H9 (cell line): ENCODE measurements around the gene NKIRAS2. TPM values are rescaled to one million over a fixed set of nuclear protein-coding genes. Genes with fewer than 3 reads are reported as not detected.

Experiments
- DNase-seq: peaks from one replicate; pipeline ENCODE4 v3.0.0-alpha.2; 2017
- H2AFZ ChIP-seq: one replicate; pipeline ENCODE4 v1.6.1; 2013; ENCODE audit warnings: mild to moderate bottlenecking, low read length, control low read depth, moderate library complexity
- H2AK5ac ChIP-seq: 2 replicates; pipeline ENCODE4 v1.6.1; 2013; ENCODE audit warnings: low read length, control low read depth, mixed read lengths; ENCODE audit not compliant: insufficient read length
- H2BK120ac ChIP-seq: one replicate; pipeline ENCODE4 v1.6.1; 2013; ENCODE audit warnings: low read depth, mild to moderate bottlenecking, low read length, control low read depth, inconsistent platforms; ENCODE audit not compliant: poor library complexity, severe bottlenecking
- H2BK12ac ChIP-seq: 2 replicates; pipeline ENCODE4 v1.6.1; 2013; ENCODE audit warnings: low read length, control low read depth, mixed read lengths, low read depth; ENCODE audit not compliant: insufficient read length
- H2BK15ac ChIP-seq: 2 replicates; pipeline ENCODE4 v1.6.1; 2013; ENCODE audit warnings: low read depth, low read length, control low read depth
- H2BK20ac ChIP-seq: one replicate; pipeline ENCODE4 v1.6.1; 2013; ENCODE audit warnings: low read depth, mild to moderate bottlenecking, low read length, control low read depth, inconsistent platforms; ENCODE audit not compliant: poor library complexity, severe bottlenecking
- H2BK5ac ChIP-seq: 2 replicates; pipeline ENCODE4 v1.6.1; 2013; ENCODE audit warnings: low read length, control low read depth, mixed read lengths; ENCODE audit not compliant: insufficient read length
- H3K14ac ChIP-seq: 2 replicates; pipeline ENCODE4 v1.6.1; 2013; ENCODE audit warnings: low read length, control low read depth; ENCODE audit not compliant: insufficient read depth
- H3K18ac ChIP-seq: 2 replicates; pipeline ENCODE4 v1.6.1; 2013; ENCODE audit warnings: low read depth, mild to moderate bottlenecking, mixed read lengths, low read length, control low read depth; ENCODE audit not compliant: insufficient read length
- H3K23ac ChIP-seq: 2 replicates; pipeline ENCODE4 v1.6.1; 2013; ENCODE audit warnings: low read length, control low read depth, mixed read lengths, low read depth; ENCODE audit not compliant: insufficient read length
- H3K23me2 ChIP-seq: 2 replicates; pipeline ENCODE4 v1.6.1; 2013; ENCODE audit warnings: low read depth, mild to moderate bottlenecking, mixed read lengths, low read length, control low read depth; ENCODE audit not compliant: insufficient read length, poor library complexity, severe bottlenecking
- H3K27ac ChIP-seq: 2 replicates; pipeline ENCODE4 v1.5.1; 2013; ENCODE audit warnings: low read length, control low read depth, mixed read lengths, low read depth; ENCODE audit not compliant: insufficient read length
- H3K27me3 ChIP-seq: 2 replicates; pipeline ENCODE4 v1.6.1; 2013; ENCODE audit warnings: low read length, control low read depth, inconsistent platforms; ENCODE audit not compliant: insufficient read depth
- H3K4ac ChIP-seq: 2 replicates; pipeline ENCODE4 v1.6.1; 2013; ENCODE audit warnings: low read depth, mild to moderate bottlenecking, control low read depth, inconsistent platforms, low read length, moderate library complexity
- H3K4me1 ChIP-seq: 2 replicates; pipeline ENCODE4 v1.6.1; 2013; ENCODE audit warnings: low read length, control low read depth, inconsistent platforms; ENCODE audit not compliant: insufficient read depth
- H3K4me2 ChIP-seq: 2 replicates; pipeline ENCODE4 v1.6.1; 2013; ENCODE audit warnings: low read length, control low read depth, mixed read lengths; ENCODE audit not compliant: insufficient read length, insufficient read depth
- H3K56ac ChIP-seq: 2 replicates; pipeline ENCODE4 v1.6.1; 2013; ENCODE audit warnings: low read depth, mild to moderate bottlenecking, mixed read lengths, low read length, control low read depth; ENCODE audit not compliant: insufficient read length
- H3K79me1 ChIP-seq: 2 replicates; pipeline ENCODE4 v1.6.1; 2013; ENCODE audit warnings: low read depth, mild to moderate bottlenecking, moderate library complexity, low read length, control low read depth, inconsistent platforms; ENCODE audit not compliant: insufficient read depth, poor library complexity, severe bottlenecking
- H3K79me2 ChIP-seq: 2 replicates; pipeline ENCODE4 v1.6.1; 2013; ENCODE audit warnings: low read length, control low read depth, inconsistent platforms; ENCODE audit not compliant: insufficient read depth
- H3K9ac ChIP-seq: 2 replicates; pipeline ENCODE4 v1.6.1; 2013; ENCODE audit warnings: low read length, control low read depth, mixed read lengths; ENCODE audit not compliant: insufficient read length; ENCODE audit errors: extremely low read depth
- H3K9me3 ChIP-seq: one replicate; pipeline ENCODE4 v1.6.1; 2013; ENCODE audit warnings: low read depth, low read length, inconsistent platforms; ENCODE audit not compliant: control insufficient read depth
- H3T11ph ChIP-seq: one replicate; pipeline ENCODE4 v1.6.1; 2013; ENCODE audit warnings: mild to moderate bottlenecking, low read length, control low read depth, inconsistent platforms
- H4K20me1 ChIP-seq: one replicate; pipeline ENCODE4 v1.6.1; 2013; ENCODE audit not compliant: control insufficient read depth, insufficient read length, insufficient read depth
- H4K5ac ChIP-seq: 2 replicates; pipeline ENCODE4 v1.6.1; 2013; ENCODE audit warnings: low read depth, mild to moderate bottlenecking, mixed read lengths, low read length, control low read depth; ENCODE audit not compliant: insufficient read length
- H4K8ac ChIP-seq: replicated peaks from 2 replicates; pipeline ENCODE4 v1.6.1; 2013; ENCODE audit warnings: low read length, control low read depth, mixed read lengths, low read depth; ENCODE audit not compliant: insufficient read length
- H4K91ac ChIP-seq: 2 replicates; pipeline ENCODE4 v1.6.1; 2013; ENCODE audit warnings: low read depth, mild to moderate bottlenecking, moderate library complexity, mixed read lengths, low read length, control low read depth; ENCODE audit not compliant: insufficient read length
- H3K27ac Mint-ChIP-seq, 3 experiments: 2 replicates in 2 of 3; 3 replicates in 1 of 3; pipeline ENCODE4 v1.8.0; 2020 to 2021; ENCODE audit warnings: mixed read lengths in 3 of 3, mild to moderate bottlenecking in 1 of 3, moderate library complexity in 1 of 3
- H3K27me3 Mint-ChIP-seq: 2 replicates; pipeline ENCODE4 v1.8.0; 2021; ENCODE audit warnings: low read depth, mild to moderate bottlenecking, moderate library complexity, mixed read lengths
- H3K36me3 Mint-ChIP-seq, 3 experiments: 2 replicates in 2 of 3; 3 replicates in 1 of 3; pipeline ENCODE4 v1.8.0; 2020 to 2021; ENCODE audit warnings: low read depth in 3 of 3, mixed read lengths in 3 of 3; ENCODE audit not compliant: insufficient read depth in 1 of 3
- H3K4me1 Mint-ChIP-seq, 2 experiments: 2 replicates each; pipeline ENCODE4 v1.8.0; 2020; ENCODE audit warnings: mixed read lengths in 2 of 2
- H3K4me3 Mint-ChIP-seq, 2 experiments: 2 replicates in 1 of 2; 3 replicates in 1 of 2; pipeline ENCODE4 v1.8.0; 2020 to 2021; ENCODE audit warnings: mild to moderate bottlenecking in 2 of 2, mixed read lengths in 2 of 2, moderate library complexity in 1 of 2
- H3K9me3 Mint-ChIP-seq, 2 experiments: 2 replicates in 1 of 2; 3 replicates in 1 of 2; pipeline ENCODE4 v1.8.0; 2020; ENCODE audit warnings: mild to moderate bottlenecking in 2 of 2, mixed read lengths in 2 of 2, moderate library complexity in 1 of 2
- CTCF ChIP-seq: fragments of 200-600 bp; sonication (generic); conservative IDR thresholded peaks from 3 replicates; pipeline ENCODE4 v1.8.0; 2021; ENCODE audit warnings: antibody characterized with exemption, mild to moderate bottlenecking
- WGBS: extraction: QIAGEN DNeasy Blood & Tissue Kit; methylation state at CpG from one replicate; pipeline ENCODE4 v1.1.7; 2013; ENCODE audit warnings: missing lambda C conversion rate, low lambda C conversion rate, mixed read lengths; ENCODE audit not compliant: insufficient read length; ENCODE audit errors: extremely low coverage; 5-methylcytosine and 5-hydroxymethylcytosine counted together
- total RNA-seq: library from RNA; stranded (reverse); gene quantifications from 2 replicates; pipeline ENCODE4 v1.2.1, GENCODE V29; 2021

Gene NKIRAS2
- total RNA-seq, 1 experiment from 2014 or later: 37.1 TPM

GRCh38 chr17:42072323-42073187 is 52.7 kb downstream of the NKIRAS2 start:
- no peak overlapping the region for H2BK20ac ChIP-seq
- H2AFZ ChIP-seq: no peak overlapping the region
- Mint-ChIP-seq H3K4me1 (peaks cover 6 to 20% of the 10 kb centered on the region in 2 experiments), H3K9me3 (no peaks in the 10 kb centered on the region), H3K4me3 (peak overlapping the region; percentile 68 to 80), H3K27me3 (peaks cover 14% of the 10 kb centered on the region), H3K27ac (no peak overlapping the region), H3K36me3 (no peaks in the 10 kb centered on the region; a peak in 1 of 7 replicates)
- H4K5ac ChIP-seq: no peak overlapping the region
- no CpG with 5 or more reads among the region's 67 CpGs for WGBS
- 0 out of 2 replicates have a peak, but pooled peaks cover 3% of the 10 kb centered on the region for H3K4me1 ChIP-seq
- H3K23ac ChIP-seq: no peak overlapping the region
- no peak overlapping the region for H4K91ac ChIP-seq
- no peak overlapping the region for H2BK15ac ChIP-seq
- no peak overlapping the region for H2BK5ac ChIP-seq
- 0 out of 3 replicates have a peak, but pooled peaks have one; percentile 15 for TF ChIP-seq CTCF
- no peak overlapping the region for H3K4ac ChIP-seq
- H4K20me1 ChIP-seq: no peaks in the 10 kb centered on the region
- no peak overlapping the region for H3T11ph ChIP-seq
- H4K8ac ChIP-seq: no peak overlapping the region
- no peak overlapping the region for H3K18ac ChIP-seq
- H3K23me2 ChIP-seq: peaks cover 6% of the 10 kb centered on the region
- H3K56ac ChIP-seq: no peak overlapping the region
- H3K27me3 ChIP-seq: no peaks in the 10 kb centered on the region
- no peak overlapping the region for H3K14ac ChIP-seq
- H3K27ac ChIP-seq: no peak overlapping the region
- DNase-seq: no peak
- peak overlapping the region; percentile 48 for H3K4me2 ChIP-seq
- H2BK12ac ChIP-seq: no peak overlapping the region
- H2AK5ac ChIP-seq: no peak overlapping the region
- no peaks in the 10 kb centered on the region for H3K9me3 ChIP-seq
- no peak overlapping the region for H2BK120ac ChIP-seq
- no peaks in the 10 kb centered on the region for H3K79me1 ChIP-seq
- no peaks in the 10 kb centered on the region for H3K79me2 ChIP-seq
- no peak overlapping the region for H3K9ac ChIP-seq

Other genes with a start within 250 kb of the NKIRAS2 start
- 87.9 and 90.1 TPM in 2 replicates for gene JUP, start 233.4 kb upstream of the NKIRAS2 start, total RNA-seq
- 22.9 and 24.0 TPM in 2 replicates for gene P3H4, start 208.1 kb upstream of the NKIRAS2 start, total RNA-seq
- 166 TPM in 2 replicates for gene FKBP10, start 207.1 kb upstream of the NKIRAS2 start, total RNA-seq
- 66.2 and 76.1 TPM in 2 replicates for gene NT5C3B, start 183.9 kb upstream of the NKIRAS2 start, total RNA-seq
- gene KLHL10, start 182.3 kb upstream of the NKIRAS2 start, total RNA-seq: 0.22 and 0.46 TPM in 2 replicates
- 16.8 and 17.0 TPM in 2 replicates for gene KLHL11, start 154.7 kb upstream of the NKIRAS2 start, total RNA-seq
- gene ACLY, start 101.1 kb upstream of the NKIRAS2 start, total RNA-seq: 279 and 289 TPM in 2 replicates
- 1.3 and 2.1 TPM in 2 replicates for gene ODAD4, start 89.5 kb upstream of the NKIRAS2 start, total RNA-seq
- 78.5 and 79.7 TPM in 2 replicates for gene CNP, start 53.3 kb upstream of the NKIRAS2 start, total RNA-seq
- 135 and 141 TPM in 2 replicates for gene DNAJC7, start 2.7 kb upstream of the NKIRAS2 start, total RNA-seq
- gene C17orf113, start 30.5 kb downstream of the NKIRAS2 start, total RNA-seq: 1.0 and 1.2 TPM in 2 replicates
- 2.8 and 3.1 TPM in 2 replicates for gene ZNF385C, start 78.4 kb downstream of the NKIRAS2 start, total RNA-seq
- gene DHX58, start 92.6 kb downstream of the NKIRAS2 start, total RNA-seq: 3.9 and 4.5 TPM in 2 replicates
- gene KAT2A, start 101.3 kb downstream of the NKIRAS2 start, total RNA-seq: 39.1 and 43.5 TPM in 2 replicates
- gene HSPB9, start 102.7 kb downstream of the NKIRAS2 start, total RNA-seq: 0.15 and 0.18 TPM in 2 replicates
- gene RAB5C, start 134.9 kb downstream of the NKIRAS2 start, total RNA-seq: 73.8 and 75.7 TPM in 2 replicates
- gene KCNH4, start 161.1 kb downstream of the NKIRAS2 start, total RNA-seq: 0.13 TPM in 1 of 2 replicates, not detected in the other
- not detected in 2 replicates for gene HCRT, start 165.4 kb downstream of the NKIRAS2 start, total RNA-seq
- gene GHDC, start 174.4 kb downstream of the NKIRAS2 start, total RNA-seq: 8.5 and 11.0 TPM in 2 replicates